CD4-positive, alpha-beta T cell (primary cell): ENCODE data around the gene KCNV2. TPM values are rescaled to one million over a fixed set of nuclear protein-coding genes. Genes with fewer than 3 reads are reported as not detected.

Experiments used
- ATAC-seq: fragments of 200-7000 bp; cut with Tn5 transposase; one replicate; pipeline ENCODE4 v1.10.0; 2022; ENCODE audit warnings: mild to moderate bottlenecking; ENCODE audit not compliant: poor library complexity
- CTCF ChIA-PET: fragments of 350-600 bp; sonication (Branson Sonifier 250); formaldehyde crosslinking; loops from one replicate; lab custom pipeline; 2021; ENCODE audit warnings: antibody characterized with exemption, inconsistent platforms; lab: Charles Lee
- POLR2A ChIA-PET: fragments of 350-600 bp; sonication (Branson Sonifier 250); formaldehyde crosslinking; loops from one replicate; lab custom pipeline; 2021; ENCODE audit warnings: antibody characterized with exemption, inconsistent platforms; lab: Charles Lee
- DNase-seq, 14 experiments: peaks; one replicate each; pipeline ENCODE4 v3.0.0-alpha.2; 2013 to 2020; ENCODE audit warnings: mixed read lengths in 2 of 14
- H3K27ac ChIP-seq, 2 donors: one replicate each; pipeline versions ENCODE4 v1.5.1 to v1.7.0; 2013; ENCODE audit warnings: low read length in 2 of 2, low read depth in 1 of 2, mild to moderate bottlenecking in 1 of 2
- H3K27me3 ChIP-seq, 2 experiments: 1 replicate in 1 of 2; 2 replicates in 1 of 2; pipeline versions ENCODE4 v1.6.1 to v1.7.0; 2013; ENCODE audit warnings: low read length in 2 of 2, control low read depth in 1 of 2, mild to moderate bottlenecking in 1 of 2, moderate library complexity in 1 of 2; ENCODE audit not compliant: insufficient read depth in 2 of 2, control insufficient read depth in 1 of 2
- H3K36me3 ChIP-seq: one replicate; pipeline ENCODE4 v1.6.1; 2013; ENCODE audit warnings: low read length, control low read depth; ENCODE audit not compliant: insufficient read depth
- H3K4me1 ChIP-seq: one replicate; pipeline ENCODE4 v1.6.1; 2013; ENCODE audit warnings: low read length, control low read depth; ENCODE audit not compliant: insufficient read depth
- H3K4me3 ChIP-seq: one replicate; pipeline ENCODE4 v1.5.1; 2013; ENCODE audit warnings: mild to moderate bottlenecking, low read length, moderate library complexity
- H3K9me3 ChIP-seq, 2 experiments: 1 replicate in 1 of 2; 2 replicates in 1 of 2; pipeline versions ENCODE4 v1.6.1 to v1.7.0; 2013; ENCODE audit warnings: low read length in 2 of 2, mild to moderate bottlenecking in 2 of 2, control low read depth in 1 of 2, moderate library complexity in 1 of 2; ENCODE audit not compliant: control insufficient read depth in 1 of 2, insufficient read depth in 1 of 2
- H3K27ac Mint-ChIP-seq: one replicate; pipeline ENCODE4 v1.8.0; 2020; ENCODE audit warnings: mixed read lengths
- H3K27me3 Mint-ChIP-seq: one replicate; pipeline ENCODE4 v1.8.0; 2021; ENCODE audit warnings: mixed read lengths
- H3K36me3 Mint-ChIP-seq: one replicate; pipeline ENCODE4 v1.8.0; 2021; ENCODE audit warnings: low read depth, mixed read lengths
- H3K4me1 Mint-ChIP-seq: one replicate; pipeline ENCODE4 v1.8.0; 2021; ENCODE audit warnings: low read depth, mixed read lengths
- H3K4me3 Mint-ChIP-seq: one replicate; pipeline ENCODE4 v1.8.0; 2020; ENCODE audit warnings: mild to moderate bottlenecking, mixed read lengths
- H3K9me3 Mint-ChIP-seq: one replicate; pipeline ENCODE4 v1.8.0; 2020; ENCODE audit warnings: mixed read lengths
- intact Hi-C, 2 experiments: fragments of 100-400 bp; cut with DNase I in 1 of 2; cut with micrococcal nuclease in 1 of 2; formaldehyde crosslinking; loops; one replicate each; pipeline versions ENCODE4 v1.15.1 to v1.9.0; 2023 to 2025; cut with DNase I, micrococcal nuclease
- total RNA-seq, 174 experiments: library from RNA in 2 of 174; stranded (reverse) in 2 of 174; gene quantifications; one replicate each; pipeline ENCODE4 v1.2.3 and lab custom pipeline; 2021 to 2026
- TF ChIP-seq, protein P1 (sequence below): fragments of 200-600 bp; IDR thresholded peaks from one replicate; pipeline ENCODE4 v1.8.0; 2022; ENCODE audit warnings: antibody characterized with exemption, mild to moderate bottlenecking

KCNV2 gene
- total RNA-seq, 2 experiments from 2014 or later, result not detected

DNA sequence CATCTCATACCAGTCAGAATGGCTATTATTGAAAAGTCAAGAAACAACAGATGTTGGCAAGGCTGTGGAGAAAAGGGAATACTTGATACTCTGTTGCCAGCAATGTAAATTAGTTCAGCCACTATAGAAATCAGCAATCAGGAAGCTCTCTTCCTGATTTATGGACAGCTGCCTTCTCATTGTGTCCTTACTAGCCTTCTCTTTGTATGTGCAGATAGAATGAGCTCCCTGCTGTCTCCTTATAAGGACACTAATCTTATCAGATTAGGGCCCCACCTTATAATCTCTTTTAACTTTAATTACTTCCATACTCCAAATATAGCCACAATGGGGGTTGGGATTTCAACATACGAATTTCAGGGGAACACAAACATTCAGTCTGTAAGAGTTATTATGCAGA is 38.0 kb downstream of the KCNV2 start:
- CTCF ChIA-PET, result no interaction called here
- Mint-ChIP-seq H3K9me3 (peaks cover 3% of the 10 kb centered on the region), H3K4me3 (no peak overlapping the region)

DNA sequence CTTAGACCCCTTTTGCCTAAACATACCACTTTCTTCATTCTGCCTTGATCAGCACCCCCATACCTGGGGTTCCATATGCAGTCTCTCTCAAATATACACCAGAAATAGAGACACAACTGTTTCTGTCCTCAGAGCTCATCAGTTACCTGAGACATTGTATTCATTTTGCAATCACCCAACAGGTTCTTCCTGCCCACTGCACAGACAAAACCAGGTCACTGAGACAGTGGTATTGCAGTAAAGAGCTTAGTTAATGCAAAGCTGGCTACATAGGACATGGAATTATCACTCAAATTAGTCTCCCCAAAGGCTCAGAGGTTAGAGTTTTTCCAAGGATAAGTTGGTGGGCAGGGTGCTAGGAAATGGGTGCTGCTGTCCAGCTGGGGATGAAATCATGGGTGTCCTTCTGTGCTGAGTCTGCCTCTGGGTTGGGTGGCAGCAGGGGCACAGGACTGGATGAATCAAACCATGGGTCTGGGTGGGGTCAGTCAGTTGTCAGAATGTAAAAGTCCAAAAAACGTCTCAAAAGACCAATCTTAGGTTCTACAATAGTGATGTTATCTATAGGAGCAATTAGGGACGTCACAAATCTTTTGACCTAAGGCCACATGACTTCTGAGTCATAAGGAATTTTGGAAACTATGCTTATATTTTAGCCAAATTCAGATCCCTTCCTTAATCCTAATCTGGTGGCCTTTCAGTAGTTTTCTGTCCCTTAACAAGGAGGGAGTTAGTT is 41.0 kb downstream of the KCNV2 start:
- H3K4me3 Mint-ChIP-seq, result no peak overlapping the region
- H3K36me3 Mint-ChIP-seq, result peaks cover 56% of the 10 kb centered on the region
- intact Hi-C loops, result no loop called here
- H3K9me3 Mint-ChIP-seq, result no peaks in the 10 kb centered on the region
- TF ChIP-seq, protein P1, sequence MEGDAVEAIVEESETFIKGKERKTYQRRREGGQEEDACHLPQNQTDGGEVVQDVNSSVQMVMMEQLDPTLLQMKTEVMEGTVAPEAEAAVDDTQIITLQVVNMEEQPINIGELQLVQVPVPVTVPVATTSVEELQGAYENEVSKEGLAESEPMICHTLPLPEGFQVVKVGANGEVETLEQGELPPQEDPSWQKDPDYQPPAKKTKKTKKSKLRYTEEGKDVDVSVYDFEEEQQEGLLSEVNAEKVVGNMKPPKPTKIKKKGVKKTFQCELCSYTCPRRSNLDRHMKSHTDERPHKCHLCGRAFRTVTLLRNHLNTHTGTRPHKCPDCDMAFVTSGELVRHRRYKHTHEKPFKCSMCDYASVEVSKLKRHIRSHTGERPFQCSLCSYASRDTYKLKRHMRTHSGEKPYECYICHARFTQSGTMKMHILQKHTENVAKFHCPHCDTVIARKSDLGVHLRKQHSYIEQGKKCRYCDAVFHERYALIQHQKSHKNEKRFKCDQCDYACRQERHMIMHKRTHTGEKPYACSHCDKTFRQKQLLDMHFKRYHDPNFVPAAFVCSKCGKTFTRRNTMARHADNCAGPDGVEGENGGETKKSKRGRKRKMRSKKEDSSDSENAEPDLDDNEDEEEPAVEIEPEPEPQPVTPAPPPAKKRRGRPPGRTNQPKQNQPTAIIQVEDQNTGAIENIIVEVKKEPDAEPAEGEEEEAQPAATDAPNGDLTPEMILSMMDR, result no peak
- Histone ChIP-seq H3K9me3 (no peaks in the 10 kb centered on the region), H3K27ac (no peak overlapping the region), H3K27me3 (no peaks in the 10 kb centered on the region), H3K36me3 (no peaks in the 10 kb centered on the region), H3K4me3 (no peak overlapping the region), H3K4me1 (no peaks in the 10 kb centered on the region)
- H3K27me3 Mint-ChIP-seq, result no peaks in the 10 kb centered on the region
- H3K4me1 Mint-ChIP-seq, result peaks cover 1% of the 10 kb centered on the region
- ChIA-PET POLR2A (no interaction called here), CTCF (no interaction called here)
- no peak for DNase-seq
- no peak overlapping the region for H3K27ac Mint-ChIP-seq
- no peak for ATAC-seq

More for the DNA sequence above, 38.0 kb downstream of the KCNV2 start:
- Histone ChIP-seq H3K9me3 (no peaks in the 10 kb centered on the region), H3K4me1 (no peaks in the 10 kb centered on the region), H3K27ac (no peak overlapping the region), H3K4me3 (no peak overlapping the region), H3K27me3 (no peaks in the 10 kb centered on the region), H3K36me3 (no peaks in the 10 kb centered on the region)
- peaks cover 65% of the 10 kb centered on the region for H3K36me3 Mint-ChIP-seq
- DNase-seq (no peak), ATAC-seq (no peak)
- H3K4me1 Mint-ChIP-seq, result no peaks in the 10 kb centered on the region
- TF ChIP-seq, protein P1, result no peak
- no peaks in the 10 kb centered on the region for H3K27me3 Mint-ChIP-seq
- POLR2A ChIA-PET, result no interaction called here
- no peak overlapping the region for H3K27ac Mint-ChIP-seq
- intact Hi-C loops, result no loop called here

DNA sequence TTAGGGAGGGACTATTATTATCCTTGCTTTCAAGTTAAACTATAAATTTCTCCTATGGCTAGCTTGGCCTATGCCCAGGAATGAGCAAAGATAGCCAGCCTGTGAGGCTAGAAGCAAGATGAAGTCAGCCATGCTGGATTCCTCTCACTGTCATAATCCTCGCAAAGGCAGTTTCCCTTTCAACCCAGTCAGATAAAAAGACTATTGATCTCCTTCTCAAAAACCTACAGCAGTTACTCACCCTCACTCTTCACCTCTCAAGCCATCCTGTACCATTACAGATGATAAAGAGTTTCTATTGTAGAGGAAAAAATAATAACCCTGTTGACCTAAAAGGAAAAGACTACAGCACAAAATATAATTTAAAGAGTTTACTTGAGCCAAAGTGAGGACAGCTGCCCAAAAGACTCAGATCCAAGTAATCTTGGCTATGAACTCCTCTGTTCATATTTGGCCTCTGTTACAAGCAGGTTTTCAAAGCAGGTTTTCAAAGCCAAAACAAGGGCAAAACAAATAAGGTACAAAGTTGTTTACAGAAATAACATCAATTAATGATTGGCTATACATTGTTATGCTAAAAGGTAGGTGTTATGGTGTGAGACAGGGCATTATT is 41.7 kb downstream of the KCNV2 start:
- Mint-ChIP-seq H3K27ac (no peak overlapping the region), H3K36me3 (peaks cover 49% of the 10 kb centered on the region), H3K27me3 (no peaks in the 10 kb centered on the region), H3K4me3 (no peak overlapping the region), H3K4me1 (peaks cover 8% of the 10 kb centered on the region), H3K9me3 (no peaks in the 10 kb centered on the region)
- no peak for ATAC-seq
- peaks cover 3% of the 10 kb centered on the region for H3K4me1 ChIP-seq
- CTCF ChIA-PET, result no interaction called here
- no peaks in the 10 kb centered on the region for H3K27me3 ChIP-seq
- no peak overlapping the region for H3K4me3 ChIP-seq
- intact Hi-C loops, result no loop called here
- no peaks in the 10 kb centered on the region for H3K9me3 ChIP-seq
- TF ChIP-seq, protein P1, result no peak
- DNase-seq, result no peak
- H3K36me3 ChIP-seq, result no peaks in the 10 kb centered on the region
- POLR2A ChIA-PET, result no interaction called here
- no peak overlapping the region for H3K27ac ChIP-seq
